HL-60/S4 (cell line): ENCODE results near the gene ANGPTL2.

ENCODE experiments used
- in situ Hi-C: fragments of 300-500 bp; cut with MboI; formaldehyde crosslinking; loops from 2 replicates; pipeline ENCODE4 v1.14.3; 2022; ENCODE audit warnings: low sequenced_read_pairs

Gene ANGPTL2

GRCh38 chr9:127121628-127122175 is 733 bp downstream of the ANGPTL2 start:
- in situ Hi-C loops: no loop called here

GRCh38 chr9:127119320-127119709 is 3.1 kb downstream of the ANGPTL2 start:
- in situ Hi-C loops: no loop called here

GRCh38 chr9:127118597-127119319 is 3.7 kb downstream of the ANGPTL2 start:
- in situ Hi-C loops: no loop called here

- in situ Hi-C loops: no loop called here
Measured at GRCh38 chr9:127117801-127118200, 4.6 kb downstream of the ANGPTL2 start.

- in situ Hi-C loops: no loop called here
Measured at GRCh38 chr9:127116957-127117356, 5.5 kb downstream of the ANGPTL2 start.

GRCh38 chr9:127116088-127116726 is 6.2 kb downstream of the ANGPTL2 start:
- in situ Hi-C loops: no loop called here

GRCh38 chr9:127114606-127115005 is 7.8 kb downstream of the ANGPTL2 start:
- in situ Hi-C loops: no loop called here

GRCh38 chr9:127113191-127113972 is 9.1 kb downstream of the ANGPTL2 start:
- in situ Hi-C loops: no loop called here

GRCh38 chr9:127112735-127113161 is 9.7 kb downstream of the ANGPTL2 start:
- in situ Hi-C loops: no loop called here

- in situ Hi-C loops: no loop called here
Measured at GRCh38 chr9:127112056-127112455, 10.4 kb downstream of the ANGPTL2 start.

GRCh38 chr9:127109212-127109711 is 13.2 kb downstream of the ANGPTL2 start:
- in situ Hi-C loops: no loop called here

GRCh38 chr9:127107929-127108876 is 14.2 kb downstream of the ANGPTL2 start:
- in situ Hi-C loops: no loop called here

- in situ Hi-C loops: no loop called here
Measured at GRCh38 chr9:127107171-127107928, 15.1 kb downstream of the ANGPTL2 start.

- in situ Hi-C loops: no loop called here
Measured at GRCh38 chr9:127106466-127106855, 16.0 kb downstream of the ANGPTL2 start.

- in situ Hi-C loops: no loop called here
Measured at GRCh38 chr9:127105805-127106465, 16.5 kb downstream of the ANGPTL2 start.

GRCh38 chr9:127104581-127105311 is 17.7 kb downstream of the ANGPTL2 start:
- in situ Hi-C loops: no loop called here

GRCh38 chr9:127102788-127103187 is 19.6 kb downstream of the ANGPTL2 start:
- in situ Hi-C loops: no loop called here

- in situ Hi-C loops: no loop called here
Measured at GRCh38 chr9:127102176-127102575, 20.3 kb downstream of the ANGPTL2 start.
